ENCODE measurements around the gene SLC24A1. TPM values are rescaled to one million over a fixed set of nuclear protein-coding genes. Genes with fewer than 3 reads are reported as not detected.
A peak's percentile ranks its signal among the peaks of the same experiment; 100 is the strongest.

SLC24A1 gene
- total RNA-seq, 1 donor from 2014 or later, result 10.3 TPM

DNA sequence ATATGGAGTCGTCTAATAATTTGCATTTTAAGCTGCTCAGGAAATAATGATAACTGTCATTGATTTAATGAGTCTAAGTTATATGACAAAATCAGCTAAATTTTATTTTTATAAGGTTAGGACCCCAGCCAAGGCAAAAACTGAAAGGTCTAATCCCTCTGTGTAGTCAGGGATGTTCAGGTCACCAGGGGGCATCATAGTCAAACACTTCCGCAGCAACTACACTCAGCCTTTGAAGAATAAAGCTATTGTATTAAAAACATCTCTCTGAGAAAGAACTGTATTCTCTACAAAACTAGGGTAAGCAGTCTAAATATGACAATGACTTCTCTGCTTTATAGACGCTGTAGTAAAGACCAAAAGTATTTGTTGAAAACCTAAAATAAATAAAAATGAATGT lies 25.8 kb upstream of the SLC24A1 start:
- H3K9me3 Mint-ChIP-seq (ENCODE audit: low read depth), result no peaks in the 10 kb centered on the region
- TF ChIP-seq, protein P1, sequence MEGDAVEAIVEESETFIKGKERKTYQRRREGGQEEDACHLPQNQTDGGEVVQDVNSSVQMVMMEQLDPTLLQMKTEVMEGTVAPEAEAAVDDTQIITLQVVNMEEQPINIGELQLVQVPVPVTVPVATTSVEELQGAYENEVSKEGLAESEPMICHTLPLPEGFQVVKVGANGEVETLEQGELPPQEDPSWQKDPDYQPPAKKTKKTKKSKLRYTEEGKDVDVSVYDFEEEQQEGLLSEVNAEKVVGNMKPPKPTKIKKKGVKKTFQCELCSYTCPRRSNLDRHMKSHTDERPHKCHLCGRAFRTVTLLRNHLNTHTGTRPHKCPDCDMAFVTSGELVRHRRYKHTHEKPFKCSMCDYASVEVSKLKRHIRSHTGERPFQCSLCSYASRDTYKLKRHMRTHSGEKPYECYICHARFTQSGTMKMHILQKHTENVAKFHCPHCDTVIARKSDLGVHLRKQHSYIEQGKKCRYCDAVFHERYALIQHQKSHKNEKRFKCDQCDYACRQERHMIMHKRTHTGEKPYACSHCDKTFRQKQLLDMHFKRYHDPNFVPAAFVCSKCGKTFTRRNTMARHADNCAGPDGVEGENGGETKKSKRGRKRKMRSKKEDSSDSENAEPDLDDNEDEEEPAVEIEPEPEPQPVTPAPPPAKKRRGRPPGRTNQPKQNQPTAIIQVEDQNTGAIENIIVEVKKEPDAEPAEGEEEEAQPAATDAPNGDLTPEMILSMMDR (IDR thresholded peaks at IDR 0.05; ENCODE audit: unreplicated experiment), result peak; percentile 66
- H3K27me3 Mint-ChIP-seq, result no peaks in the 10 kb centered on the region
- no peak for DNase-seq (ENCODE audit: low spot score, unreplicated experiment)
- H3K4me1 Mint-ChIP-seq (ENCODE audit: low read depth), result no peaks in the 10 kb centered on the region
- H3K36me3 Mint-ChIP-seq (ENCODE audit: insufficient read depth), result peaks cover 20% of the 10 kb centered on the region
- no peak overlapping the region for H3K4me3 Mint-ChIP-seq (ENCODE audit: low read depth)
- no peak overlapping the region for H3K27ac Mint-ChIP-seq

DNA sequence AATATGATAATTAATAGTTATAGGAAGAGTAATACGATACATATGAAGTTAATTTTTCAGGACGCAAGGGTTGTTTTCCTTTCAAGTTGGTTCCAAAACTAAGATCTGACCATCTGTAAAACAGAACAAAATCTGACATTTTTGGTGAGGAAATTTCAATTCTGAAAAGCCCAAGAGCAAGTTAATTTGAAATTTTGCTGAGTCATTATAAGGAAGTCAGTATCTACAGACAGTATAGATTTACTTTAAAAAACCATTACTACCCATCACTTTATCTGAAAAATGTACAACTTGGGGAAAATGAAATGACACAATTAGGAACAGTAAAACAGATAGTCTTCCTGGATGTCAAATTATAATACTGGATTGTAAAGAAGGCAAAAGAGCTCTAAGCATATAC lies 23.3 kb upstream of the SLC24A1 start:
- H3K27me3 Mint-ChIP-seq, result no peaks in the 10 kb centered on the region
- TF ChIP-seq, protein P1 (IDR thresholded peaks at IDR 0.05; ENCODE audit: unreplicated experiment), result no peak
- peaks cover 17% of the 10 kb centered on the region for H3K36me3 Mint-ChIP-seq (ENCODE audit: insufficient read depth)
- H3K4me3 Mint-ChIP-seq (ENCODE audit: low read depth), result no peak overlapping the region
- peak overlapping the region; percentile 60 for H3K27ac Mint-ChIP-seq
- no peaks in the 10 kb centered on the region for H3K4me1 Mint-ChIP-seq (ENCODE audit: low read depth)
- DNase-seq (ENCODE audit: low spot score, unreplicated experiment), result no peak
- no peaks in the 10 kb centered on the region for H3K9me3 Mint-ChIP-seq (ENCODE audit: low read depth)

DNA sequence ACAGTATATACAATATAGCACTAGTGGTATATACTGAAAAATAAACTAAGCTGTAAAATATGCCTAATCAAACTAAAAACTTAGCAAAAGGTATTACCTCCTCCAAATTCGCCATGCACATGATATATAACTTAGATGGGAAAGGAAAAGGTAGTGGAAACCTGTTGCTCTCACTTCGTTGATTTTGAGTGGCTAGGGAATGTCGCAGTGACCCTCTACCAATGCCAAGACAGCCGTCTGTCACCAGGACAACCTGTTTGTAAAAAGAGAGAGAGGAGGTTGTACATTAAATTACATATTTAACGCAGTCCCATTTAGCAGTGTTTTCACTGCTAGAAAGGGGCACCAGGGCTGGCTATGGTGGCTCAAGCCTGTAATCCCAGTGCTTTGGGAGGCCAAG lies 22.1 kb upstream of the SLC24A1 start:
- no peak for DNase-seq (ENCODE audit: low spot score, unreplicated experiment)
- Mint-ChIP-seq H3K4me1 (ENCODE audit: low read depth) (no peaks in the 10 kb centered on the region), H3K4me3 (ENCODE audit: low read depth) (no peak overlapping the region), H3K27me3 (no peaks in the 10 kb centered on the region), H3K27ac (no peak overlapping the region), H3K36me3 (ENCODE audit: insufficient read depth) (peaks cover 18% of the 10 kb centered on the region), H3K9me3 (ENCODE audit: low read depth) (no peaks in the 10 kb centered on the region)
- TF ChIP-seq, protein P1 (IDR thresholded peaks at IDR 0.05; ENCODE audit: unreplicated experiment), result no peak

DNA sequence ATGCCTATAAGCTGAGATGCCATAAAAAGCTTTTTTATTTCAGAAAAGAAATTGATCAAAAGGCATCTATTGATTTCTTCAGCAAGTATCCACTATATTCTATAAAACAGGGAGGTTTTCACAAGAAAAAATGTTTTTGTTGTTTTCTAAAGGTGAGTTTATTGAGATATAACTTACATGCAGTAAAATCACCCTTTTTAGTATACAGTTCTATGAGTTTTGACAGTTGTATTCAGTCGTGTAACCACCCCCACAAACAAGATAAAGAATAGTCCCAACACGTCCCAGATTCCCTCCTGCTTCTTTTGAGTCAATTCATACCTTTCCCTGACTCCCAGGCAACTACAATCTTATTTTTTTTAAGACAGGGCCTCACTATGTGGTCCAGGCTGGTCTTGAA lies 18.6 kb upstream of the SLC24A1 start:
- Mint-ChIP-seq H3K9me3 (ENCODE audit: low read depth) (no peaks in the 10 kb centered on the region), H3K36me3 (ENCODE audit: insufficient read depth) (peaks cover 10% of the 10 kb centered on the region), H3K27ac (no peak overlapping the region), H3K27me3 (no peaks in the 10 kb centered on the region), H3K4me1 (ENCODE audit: low read depth) (no peaks in the 10 kb centered on the region), H3K4me3 (ENCODE audit: low read depth) (no peak overlapping the region)
- TF ChIP-seq, protein P1 (IDR thresholded peaks at IDR 0.05; ENCODE audit: unreplicated experiment), result no peak
- no peak for DNase-seq (ENCODE audit: low spot score, unreplicated experiment)

DNA sequence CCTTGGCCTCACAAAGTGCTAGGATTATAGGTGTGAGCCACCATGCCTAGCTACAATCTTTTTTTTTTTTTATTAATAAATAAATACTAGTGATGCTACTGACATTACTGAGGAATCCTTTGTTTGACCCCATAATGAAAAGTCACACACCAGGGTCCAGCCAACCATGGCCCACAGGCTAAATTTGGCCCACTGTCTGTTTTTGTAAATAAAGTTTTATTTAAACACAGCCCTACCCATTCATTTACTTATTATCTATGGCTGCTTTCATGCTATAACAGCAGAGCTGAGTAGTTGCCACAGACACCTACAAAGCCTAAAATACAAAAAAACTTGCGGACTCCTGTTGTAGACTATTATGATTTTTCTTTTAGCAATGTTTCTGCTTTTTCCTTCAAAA lies 18.2 kb upstream of the SLC24A1 start:
- no peak overlapping the region for H3K27ac Mint-ChIP-seq
- no peaks in the 10 kb centered on the region for H3K27me3 Mint-ChIP-seq
- peaks cover 8% of the 10 kb centered on the region for H3K36me3 Mint-ChIP-seq (ENCODE audit: insufficient read depth)
- H3K9me3 Mint-ChIP-seq (ENCODE audit: low read depth), result no peaks in the 10 kb centered on the region
- no peak overlapping the region for H3K4me3 Mint-ChIP-seq (ENCODE audit: low read depth)
- no peaks in the 10 kb centered on the region for H3K4me1 Mint-ChIP-seq (ENCODE audit: low read depth)
- DNase-seq (ENCODE audit: low spot score, unreplicated experiment), result no peak
- TF ChIP-seq, protein P1 (IDR thresholded peaks at IDR 0.05; ENCODE audit: unreplicated experiment), result no peak
